H9 (cell line): Measurements from ENCODE around the gene DERL2. TPM values are rescaled to one million over a fixed set of nuclear protein-coding genes. Genes with fewer than 3 reads are reported as not detected.

Experiments used
- DNase-seq: peaks from one replicate; pipeline ENCODE4 v3.0.0-alpha.2; 2017
- H2AFZ ChIP-seq: one replicate; pipeline ENCODE4 v1.6.1; 2013; ENCODE audit warnings: mild to moderate bottlenecking, low read length, control low read depth, moderate library complexity
- H2AK5ac ChIP-seq: 2 replicates; pipeline ENCODE4 v1.6.1; 2013; ENCODE audit warnings: low read length, control low read depth, mixed read lengths; ENCODE audit not compliant: insufficient read length
- H2BK120ac ChIP-seq: one replicate; pipeline ENCODE4 v1.6.1; 2013; ENCODE audit warnings: low read depth, mild to moderate bottlenecking, low read length, control low read depth, inconsistent platforms; ENCODE audit not compliant: poor library complexity, severe bottlenecking
- H2BK12ac ChIP-seq: 2 replicates; pipeline ENCODE4 v1.6.1; 2013; ENCODE audit warnings: low read length, control low read depth, mixed read lengths, low read depth; ENCODE audit not compliant: insufficient read length
- H2BK15ac ChIP-seq: 2 replicates; pipeline ENCODE4 v1.6.1; 2013; ENCODE audit warnings: low read depth, low read length, control low read depth
- H2BK20ac ChIP-seq: one replicate; pipeline ENCODE4 v1.6.1; 2013; ENCODE audit warnings: low read depth, mild to moderate bottlenecking, low read length, control low read depth, inconsistent platforms; ENCODE audit not compliant: poor library complexity, severe bottlenecking
- H2BK5ac ChIP-seq: 2 replicates; pipeline ENCODE4 v1.6.1; 2013; ENCODE audit warnings: low read length, control low read depth, mixed read lengths; ENCODE audit not compliant: insufficient read length
- H3K14ac ChIP-seq: 2 replicates; pipeline ENCODE4 v1.6.1; 2013; ENCODE audit warnings: low read length, control low read depth; ENCODE audit not compliant: insufficient read depth
- H3K18ac ChIP-seq: 2 replicates; pipeline ENCODE4 v1.6.1; 2013; ENCODE audit warnings: low read depth, mild to moderate bottlenecking, mixed read lengths, low read length, control low read depth; ENCODE audit not compliant: insufficient read length
- H3K23ac ChIP-seq: 2 replicates; pipeline ENCODE4 v1.6.1; 2013; ENCODE audit warnings: low read length, control low read depth, mixed read lengths, low read depth; ENCODE audit not compliant: insufficient read length
- H3K23me2 ChIP-seq: 2 replicates; pipeline ENCODE4 v1.6.1; 2013; ENCODE audit warnings: low read depth, mild to moderate bottlenecking, mixed read lengths, low read length, control low read depth; ENCODE audit not compliant: insufficient read length, poor library complexity, severe bottlenecking
- H3K27ac ChIP-seq: 2 replicates; pipeline ENCODE4 v1.5.1; 2013; ENCODE audit warnings: low read length, control low read depth, mixed read lengths, low read depth; ENCODE audit not compliant: insufficient read length
- H3K27me3 ChIP-seq: 2 replicates; pipeline ENCODE4 v1.6.1; 2013; ENCODE audit warnings: low read length, control low read depth, inconsistent platforms; ENCODE audit not compliant: insufficient read depth
- H3K4ac ChIP-seq: 2 replicates; pipeline ENCODE4 v1.6.1; 2013; ENCODE audit warnings: low read depth, mild to moderate bottlenecking, control low read depth, inconsistent platforms, low read length, moderate library complexity
- H3K4me1 ChIP-seq: 2 replicates; pipeline ENCODE4 v1.6.1; 2013; ENCODE audit warnings: low read length, control low read depth, inconsistent platforms; ENCODE audit not compliant: insufficient read depth
- H3K4me2 ChIP-seq: 2 replicates; pipeline ENCODE4 v1.6.1; 2013; ENCODE audit warnings: low read length, control low read depth, mixed read lengths; ENCODE audit not compliant: insufficient read length, insufficient read depth
- H3K56ac ChIP-seq: 2 replicates; pipeline ENCODE4 v1.6.1; 2013; ENCODE audit warnings: low read depth, mild to moderate bottlenecking, mixed read lengths, low read length, control low read depth; ENCODE audit not compliant: insufficient read length
- H3K79me1 ChIP-seq: 2 replicates; pipeline ENCODE4 v1.6.1; 2013; ENCODE audit warnings: low read depth, mild to moderate bottlenecking, moderate library complexity, low read length, control low read depth, inconsistent platforms; ENCODE audit not compliant: insufficient read depth, poor library complexity, severe bottlenecking
- H3K79me2 ChIP-seq: 2 replicates; pipeline ENCODE4 v1.6.1; 2013; ENCODE audit warnings: low read length, control low read depth, inconsistent platforms; ENCODE audit not compliant: insufficient read depth
- H3K9ac ChIP-seq: 2 replicates; pipeline ENCODE4 v1.6.1; 2013; ENCODE audit warnings: low read length, control low read depth, mixed read lengths; ENCODE audit not compliant: insufficient read length; ENCODE audit errors: extremely low read depth
- H3K9me3 ChIP-seq: one replicate; pipeline ENCODE4 v1.6.1; 2013; ENCODE audit warnings: low read depth, low read length, inconsistent platforms; ENCODE audit not compliant: control insufficient read depth
- H3T11ph ChIP-seq: one replicate; pipeline ENCODE4 v1.6.1; 2013; ENCODE audit warnings: mild to moderate bottlenecking, low read length, control low read depth, inconsistent platforms
- H4K20me1 ChIP-seq: one replicate; pipeline ENCODE4 v1.6.1; 2013; ENCODE audit not compliant: control insufficient read depth, insufficient read length, insufficient read depth
- H4K5ac ChIP-seq: 2 replicates; pipeline ENCODE4 v1.6.1; 2013; ENCODE audit warnings: low read depth, mild to moderate bottlenecking, mixed read lengths, low read length, control low read depth; ENCODE audit not compliant: insufficient read length
- H4K8ac ChIP-seq: replicated peaks from 2 replicates; pipeline ENCODE4 v1.6.1; 2013; ENCODE audit warnings: low read length, control low read depth, mixed read lengths, low read depth; ENCODE audit not compliant: insufficient read length
- H4K91ac ChIP-seq: 2 replicates; pipeline ENCODE4 v1.6.1; 2013; ENCODE audit warnings: low read depth, mild to moderate bottlenecking, moderate library complexity, mixed read lengths, low read length, control low read depth; ENCODE audit not compliant: insufficient read length
- H3K27ac Mint-ChIP-seq, 3 experiments: 2 replicates in 2 of 3; 3 replicates in 1 of 3; pipeline ENCODE4 v1.8.0; 2020 to 2021; ENCODE audit warnings: mixed read lengths in 3 of 3, mild to moderate bottlenecking in 1 of 3, moderate library complexity in 1 of 3
- H3K27me3 Mint-ChIP-seq: 2 replicates; pipeline ENCODE4 v1.8.0; 2021; ENCODE audit warnings: low read depth, mild to moderate bottlenecking, moderate library complexity, mixed read lengths
- H3K36me3 Mint-ChIP-seq, 3 experiments: 2 replicates in 2 of 3; 3 replicates in 1 of 3; pipeline ENCODE4 v1.8.0; 2020 to 2021; ENCODE audit warnings: low read depth in 3 of 3, mixed read lengths in 3 of 3; ENCODE audit not compliant: insufficient read depth in 1 of 3
- H3K4me1 Mint-ChIP-seq, 2 experiments: 2 replicates each; pipeline ENCODE4 v1.8.0; 2020; ENCODE audit warnings: mixed read lengths in 2 of 2
- H3K4me3 Mint-ChIP-seq, 2 experiments: 2 replicates in 1 of 2; 3 replicates in 1 of 2; pipeline ENCODE4 v1.8.0; 2020 to 2021; ENCODE audit warnings: mild to moderate bottlenecking in 2 of 2, mixed read lengths in 2 of 2, moderate library complexity in 1 of 2
- H3K9me3 Mint-ChIP-seq, 2 experiments: 2 replicates in 1 of 2; 3 replicates in 1 of 2; pipeline ENCODE4 v1.8.0; 2020; ENCODE audit warnings: mild to moderate bottlenecking in 2 of 2, mixed read lengths in 2 of 2, moderate library complexity in 1 of 2
- CTCF ChIP-seq: fragments of 200-600 bp; sonication (generic); conservative IDR thresholded peaks from 3 replicates; pipeline ENCODE4 v1.8.0; 2021; ENCODE audit warnings: antibody characterized with exemption, mild to moderate bottlenecking
- WGBS: extraction: QIAGEN DNeasy Blood & Tissue Kit; methylation state at CpG from one replicate; pipeline ENCODE4 v1.1.7; 2013; ENCODE audit warnings: missing lambda C conversion rate, low lambda C conversion rate, mixed read lengths; ENCODE audit not compliant: insufficient read length; ENCODE audit errors: extremely low coverage; 5-methylcytosine and 5-hydroxymethylcytosine counted together
- total RNA-seq: library from RNA; stranded (reverse); gene quantifications from 2 replicates; pipeline ENCODE4 v1.2.1, GENCODE V29; 2021

DERL2 gene
- total RNA-seq, 1 experiment from 2014 or later = 83.2 TPM

- peaks cover 55% of the 10 kb centered on the region for H3K79me2 ChIP-seq
- no peaks in the 10 kb centered on the region for H3K27me3 ChIP-seq
- no peak overlapping the region for H2AK5ac ChIP-seq
- peaks cover 10% of the 10 kb centered on the region for H3K23me2 ChIP-seq
- H3K4ac ChIP-seq = no peak overlapping the region
- no peak overlapping the region for H3T11ph ChIP-seq
- no peak overlapping the region for H3K9ac ChIP-seq
- no peak overlapping the region for H3K4me2 ChIP-seq
- H2AFZ ChIP-seq = no peak overlapping the region
- H2BK12ac ChIP-seq = no peak overlapping the region
- Mint-ChIP-seq H3K36me3 (peaks cover 17 to 34% (median 22%) of the 10 kb centered on the region in 3 experiments; a peak in 6 of 7 replicates), H3K9me3 (no peaks in the 10 kb centered on the region), H3K27ac (peak overlapping the region in 1 of 3 experiments; percentile 57; a peak in 1 of 7 replicates), H3K27me3 (no peaks in the 10 kb centered on the region; the same call in 1 of the 2 replicates), H3K4me1 (peaks cover 22 to 23% of the 10 kb centered on the region in 2 experiments), H3K4me3 (peak overlapping the region; percentile 95 to 99; a peak in 3 of 5 replicates)
- H3K14ac ChIP-seq = no peak overlapping the region
- no peaks in the 10 kb centered on the region for H3K9me3 ChIP-seq
- H2BK120ac ChIP-seq = no peak overlapping the region
- H4K8ac ChIP-seq = no peak overlapping the region
- H4K5ac ChIP-seq = no peak overlapping the region
- TF ChIP-seq CTCF = no peak
- H3K27ac ChIP-seq = no peak overlapping the region
- H3K23ac ChIP-seq = no peak overlapping the region
- H2BK15ac ChIP-seq = no peak overlapping the region
- H3K4me1 ChIP-seq = no peaks in the 10 kb centered on the region
- H2BK5ac ChIP-seq = no peak overlapping the region
- H4K20me1 ChIP-seq = no peaks in the 10 kb centered on the region
- no peak overlapping the region for H3K56ac ChIP-seq
- H3K79me1 ChIP-seq = peaks cover 2% of the 10 kb centered on the region
- WGBS = no CpG with 5 or more reads among the region's 4 CpGs
- no peak overlapping the region for H2BK20ac ChIP-seq
- no peak overlapping the region for H3K18ac ChIP-seq
- DNase-seq = no peak
- no peak overlapping the region for H4K91ac ChIP-seq
Observed at GRCh38 chr17:5466295-5466694, 19.7 kb downstream of the DERL2 start.
